A673 (cell line): Measurements from ENCODE around the gene FSTL4. TPM values are rescaled to one million over a fixed set of nuclear protein-coding genes. Genes with fewer than 3 reads are reported as not detected.

ENCODE experiments used
- BruUV-seq: library from RNA; stranded (reverse); fragments of 400-500 nt; replicated peaks from 2 replicates; lab custom pipeline; 2021; lab: Mats Ljungman, UMichigan
- CTCF ChIA-PET: fragments of 300-600 bp; sonication (Branson Sonifier 250); formaldehyde crosslinking; loops from one replicate; lab custom pipeline; 2022; ENCODE audit warnings: antibody characterized with exemption; lab: Charles Lee
- POLR2A ChIA-PET: fragments of 300-600 bp; sonication (Branson Sonifier 250); formaldehyde crosslinking; loops from one replicate; lab custom pipeline; 2022; ENCODE audit warnings: antibody characterized with exemption; ENCODE audit not compliant: low non-redundant PET; lab: Charles Lee
- DNase-seq: peaks from one replicate; pipeline ENCODE4 v3.0.0-alpha.2; 2015; ENCODE audit warnings: low spot score
- H3K27ac ChIP-seq: fragments of 200-600 bp; sonication (generic); 2 replicates; pipeline ENCODE4 v1.5.1; 2016; ENCODE audit warnings: mixed run types, low read depth, mild to moderate bottlenecking, mixed read lengths, antibody characterized with exemption, low read length; ENCODE audit not compliant: poor library complexity, severe bottlenecking
- H3K27me3 ChIP-seq: fragments of 200-600 bp; sonication (generic); replicated peaks from 2 replicates; pipeline ENCODE4 v1.6.1; 2017; ENCODE audit warnings: mixed run types, low read depth, mild to moderate bottlenecking, mixed read lengths, antibody characterized with exemption, low read length; ENCODE audit not compliant: insufficient read depth, poor library complexity
- H3K36me3 ChIP-seq: fragments of 200-600 bp; sonication (generic); 2 replicates; pipeline ENCODE4 v1.6.1; 2016; ENCODE audit warnings: mixed run types, mild to moderate bottlenecking, mixed read lengths, antibody characterized with exemption, low read length; ENCODE audit not compliant: insufficient read depth, poor library complexity, severe bottlenecking
- H3K4me1 ChIP-seq: fragments of 200-600 bp; sonication (generic); 2 replicates; pipeline ENCODE4 v1.6.1; 2017; ENCODE audit warnings: mixed run types, mild to moderate bottlenecking, mixed read lengths, antibody characterized with exemption, low read length; ENCODE audit not compliant: insufficient read depth, poor library complexity, severe bottlenecking
- H3K4me3 ChIP-seq: fragments of 200-600 bp; sonication (generic); 2 replicates; pipeline ENCODE4 v1.5.1; 2016; ENCODE audit warnings: low read depth, mixed run types, mild to moderate bottlenecking, mixed read lengths, low read length; ENCODE audit not compliant: poor library complexity, severe bottlenecking
- H3K9me3 ChIP-seq: fragments of 200-600 bp; sonication (generic); 2 replicates; pipeline ENCODE4 v1.6.1; 2016; ENCODE audit warnings: mixed run types, low read depth, mild to moderate bottlenecking, mixed read lengths, antibody characterized with exemption, low read length; ENCODE audit not compliant: poor library complexity, severe bottlenecking
- EZH2 ChIP-seq: fragments of 200-600 bp; sonication (generic); IDR thresholded peaks from 2 replicates; pipeline ENCODE4 v1.6.1; 2017; ENCODE audit warnings: borderline replicate concordance, low read depth, mild to moderate bottlenecking, mixed read lengths, antibody characterized with exemption, low read length; ENCODE audit not compliant: poor library complexity, severe bottlenecking
- intact Hi-C: fragments of 100-400 bp; cut with micrococcal nuclease; formaldehyde crosslinking; loops from one replicate; pipeline ENCODE4 v1.10.0; 2022; ENCODE audit not compliant: unreplicated experiment
- total RNA-seq: library from RNA; stranded (reverse); gene quantifications from 2 replicates; pipeline ENCODE4 v1.2.3, GENCODE V29; 2021
- TF ChIP-seq, protein P1 (sequence below): fragments of 300-800, 200-600 bp; sonication (generic); conservative IDR thresholded peaks from 2 replicates; pipeline ENCODE4 v1.5.1; 2017; ENCODE audit warnings: low read depth, mild to moderate bottlenecking, antibody characterized with exemption, low read length, moderate library complexity, mixed read lengths

Gene FSTL4
- total RNA-seq, 1 experiment from 2014 or later = 0.86 TPM

DNA sequence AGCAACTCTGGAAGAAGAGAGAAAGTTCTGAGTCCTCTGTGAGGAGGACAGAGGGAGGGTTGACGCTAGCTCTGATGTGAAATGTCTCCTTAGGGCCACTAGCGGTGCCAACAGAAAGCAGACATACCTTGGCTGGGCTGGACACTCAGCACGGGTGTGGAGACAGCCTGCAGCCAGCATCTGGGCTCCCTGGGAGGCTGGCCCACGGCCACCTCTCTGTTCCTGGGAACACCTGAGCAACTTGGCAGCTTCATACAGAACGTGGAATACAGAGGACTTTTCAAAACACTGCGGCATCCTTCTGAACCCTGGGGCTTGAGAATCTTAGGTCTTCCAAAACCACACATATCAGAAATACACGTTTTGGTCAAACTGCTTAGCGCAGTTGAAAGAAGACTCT lies 269.1 kb downstream of the FSTL4 start:
- H3K27ac ChIP-seq = no peak overlapping the region
- intact Hi-C loops = no loop called here
- H3K36me3 ChIP-seq = no peaks in the 10 kb centered on the region
- ChIA-PET POLR2A (no interaction called here), CTCF (no interaction called here)
- H3K27me3 ChIP-seq = peaks cover 8% of the 10 kb centered on the region
- H3K4me1 ChIP-seq = no peaks in the 10 kb centered on the region
- no peak overlapping the region for H3K4me3 ChIP-seq
- H3K9me3 ChIP-seq = no peaks in the 10 kb centered on the region
- DNase-seq = no peak
- BruUV-seq = no TSS peak
- TF ChIP-seq EZH2 = no peak
- TF ChIP-seq, protein P1, sequence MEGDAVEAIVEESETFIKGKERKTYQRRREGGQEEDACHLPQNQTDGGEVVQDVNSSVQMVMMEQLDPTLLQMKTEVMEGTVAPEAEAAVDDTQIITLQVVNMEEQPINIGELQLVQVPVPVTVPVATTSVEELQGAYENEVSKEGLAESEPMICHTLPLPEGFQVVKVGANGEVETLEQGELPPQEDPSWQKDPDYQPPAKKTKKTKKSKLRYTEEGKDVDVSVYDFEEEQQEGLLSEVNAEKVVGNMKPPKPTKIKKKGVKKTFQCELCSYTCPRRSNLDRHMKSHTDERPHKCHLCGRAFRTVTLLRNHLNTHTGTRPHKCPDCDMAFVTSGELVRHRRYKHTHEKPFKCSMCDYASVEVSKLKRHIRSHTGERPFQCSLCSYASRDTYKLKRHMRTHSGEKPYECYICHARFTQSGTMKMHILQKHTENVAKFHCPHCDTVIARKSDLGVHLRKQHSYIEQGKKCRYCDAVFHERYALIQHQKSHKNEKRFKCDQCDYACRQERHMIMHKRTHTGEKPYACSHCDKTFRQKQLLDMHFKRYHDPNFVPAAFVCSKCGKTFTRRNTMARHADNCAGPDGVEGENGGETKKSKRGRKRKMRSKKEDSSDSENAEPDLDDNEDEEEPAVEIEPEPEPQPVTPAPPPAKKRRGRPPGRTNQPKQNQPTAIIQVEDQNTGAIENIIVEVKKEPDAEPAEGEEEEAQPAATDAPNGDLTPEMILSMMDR = no peak

DNA sequence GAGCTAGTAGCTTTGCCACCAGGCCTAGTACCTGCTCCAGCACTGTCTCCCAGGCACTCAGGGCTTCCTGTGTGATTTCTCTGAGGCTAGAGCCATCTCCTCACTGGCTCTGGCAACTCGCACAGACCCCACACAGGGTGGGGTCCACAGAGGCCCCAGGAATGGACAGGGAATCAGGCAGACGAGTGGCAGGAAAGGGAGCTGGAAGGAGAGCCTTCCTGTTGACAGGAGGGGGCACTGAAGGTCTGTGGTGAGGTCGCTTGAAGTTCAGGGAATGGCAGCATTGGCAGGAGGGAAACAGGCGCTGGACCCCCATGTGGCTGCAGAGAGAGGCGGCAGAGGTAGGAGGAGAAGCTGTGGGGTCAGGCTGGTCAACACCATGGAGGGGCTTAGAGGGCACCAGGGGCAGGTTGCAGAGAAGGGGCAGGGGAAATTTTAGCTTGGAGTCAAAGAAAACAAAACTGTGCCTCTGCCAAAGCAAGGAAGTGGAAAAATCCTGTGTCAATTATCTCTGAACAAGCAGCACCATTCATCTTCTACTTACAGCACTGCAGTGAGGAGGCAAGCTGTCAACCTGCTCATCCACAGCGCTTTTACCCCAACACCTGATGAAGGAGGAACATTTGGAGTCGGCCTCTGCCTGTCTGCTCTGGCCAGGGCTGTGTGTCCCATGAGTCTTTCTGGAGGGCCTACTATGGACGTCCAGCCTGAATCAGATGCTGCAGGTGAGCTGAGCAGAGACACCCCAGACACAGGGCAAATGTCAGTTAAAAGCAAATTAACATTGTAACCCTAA lies 270.2 kb downstream of the FSTL4 start:
- intact Hi-C loops = no loop called here
- Histone ChIP-seq H3K4me1 (no peaks in the 10 kb centered on the region), H3K27ac (no peak overlapping the region), H3K36me3 (no peaks in the 10 kb centered on the region), H3K27me3 (no peaks in the 10 kb centered on the region), H3K9me3 (no peaks in the 10 kb centered on the region), H3K4me3 (no peak overlapping the region)
- BruUV-seq = no TSS peak
- DNase-seq = no peak
- ChIA-PET CTCF (no interaction called here), POLR2A (interaction anchor here (0.6 kb wide), 1 partner anchor 58 kb away, joined by 3 read pairs; no protein-coding TSS in a partner anchor)
- no peak for TF ChIP-seq EZH2
- TF ChIP-seq, protein P1 = no peak

DNA sequence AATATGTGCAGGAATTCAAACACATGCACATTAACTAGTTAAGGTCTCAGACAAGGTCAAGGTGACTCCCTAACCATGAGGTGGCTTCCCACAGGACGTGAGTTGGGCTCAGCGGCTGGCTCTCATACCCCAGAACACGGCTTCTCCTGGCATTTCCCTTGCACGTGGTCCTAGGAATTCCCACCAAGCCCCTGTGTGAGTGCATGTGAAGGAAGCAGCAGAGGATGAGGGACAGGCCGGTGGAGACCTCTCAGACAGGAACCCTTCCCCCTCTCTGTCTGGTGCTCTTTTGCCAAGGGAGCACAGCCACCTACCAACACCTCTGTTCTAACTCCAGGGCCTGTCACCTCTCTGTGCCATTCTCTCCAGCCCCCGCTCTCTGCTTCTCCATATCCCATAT lies 271.0 kb downstream of the FSTL4 start:
- BruUV-seq = no TSS peak
- Histone ChIP-seq H3K27me3 (no peaks in the 10 kb centered on the region), H3K4me3 (no peak overlapping the region), H3K4me1 (no peaks in the 10 kb centered on the region), H3K27ac (no peak overlapping the region), H3K9me3 (no peaks in the 10 kb centered on the region), H3K36me3 (no peaks in the 10 kb centered on the region)
- ChIA-PET POLR2A (interaction anchor here (0.6 kb wide), 1 partner anchor 58 kb away, joined by 3 read pairs; no protein-coding TSS in a partner anchor), CTCF (no interaction called here)
- intact Hi-C loops = no loop called here
- DNase-seq = no peak
- TF ChIP-seq, protein P1 = no peak
- TF ChIP-seq EZH2 = no peak
